ENCODE measurements around the gene HEBP2. TPM values are rescaled to one million over a fixed set of nuclear protein-coding genes. Genes with fewer than 3 reads are reported as not detected.

Gene HEBP2
- total and polyA plus RNA-seq, 2 donors (not counting 3 experiments of a cell fraction or from before 2014, with no cell fraction given): 22.5 to 75.3 TPM

DNA sequence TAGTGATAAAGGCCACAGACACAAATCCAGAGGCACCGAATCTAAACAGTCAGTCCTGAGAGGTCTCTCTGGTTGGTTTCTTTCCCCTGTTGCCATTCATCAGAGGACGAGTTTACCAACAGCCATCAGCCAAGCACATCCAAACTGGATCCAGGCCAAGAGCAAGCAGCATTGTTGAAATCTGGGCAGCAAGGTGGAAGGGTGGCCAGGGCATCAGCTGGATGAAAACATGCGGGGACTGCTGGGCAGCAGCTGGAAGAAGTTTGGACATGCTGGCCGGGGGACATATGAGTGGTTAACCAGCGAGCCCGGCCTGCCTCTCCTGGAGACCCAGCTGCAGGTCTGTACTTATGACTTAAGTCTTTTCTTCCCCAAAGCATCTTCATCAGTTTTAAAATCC lies 26.2 kb upstream of the HEBP2 start, which contains the start of gene SMIM28:
SMIM28 (plus strand) TSS at position 62 of the 400 bp plus-strand sequence; CDS start at position 230, 168 bp downstream.
- Histone ChIP-seq H4K20me1 (replicated peaks; ENCODE audit: control insufficient read depth, extremely low read depth, insufficient read depth, low read length) (no peaks in the 10 kb centered on the region), H3K9me3 (replicated peaks; ENCODE audit: control insufficient read depth, insufficient read depth, low read length) (no peaks in the 10 kb centered on the region), H2AFZ (ENCODE audit: low read depth, low read length) (no peak within 1 kb of the TSS), H3K9me1 (replicated peaks; ENCODE audit: control insufficient read depth, extremely low read depth, insufficient read depth, low read length) (no peaks in the 10 kb centered on the region), H3K4me1 (ENCODE audit: control insufficient read depth, extremely low read depth, insufficient read depth, low read length) (peaks cover 4% of the 10 kb centered on the region), H3K9ac (replicated peaks; ENCODE audit: extremely low read depth, insufficient read depth, low read length) (no peak within 1 kb of the TSS), H3K79me2 (ENCODE audit: control insufficient read depth, insufficient read depth, low read length) (no peaks in the 10 kb centered on the region), H3K4me2 (ENCODE audit: insufficient read depth, low read length) (no peak within 1 kb of the TSS), H3K27me3 (ENCODE audit: control insufficient read depth in 2 of 2, insufficient read depth in 2 of 2, low read length in 2 of 2) (no peaks in the 10 kb centered on the region), H3K36me3 (ENCODE audit: control insufficient read depth in 2 of 2, extremely low read depth in 1 of 2, insufficient read depth in 2 of 2, low read length in 2 of 2) (no peaks in the 10 kb centered on the region), H3K4me3 (replicated peaks in 1 of 3; ENCODE audit: insufficient read depth in 1 of 3, low read depth in 1 of 3, low read length in 3 of 3) (no peak within 1 kb of the TSS), H3K27ac (ENCODE audit: insufficient read depth, low read depth, low read length) (no peak within 1 kb of the TSS)
- dilution Hi-C loops (cut with MboI; ENCODE audit: extremely low pct_ligation_motif_present, low sequenced_read_pairs) (no loop called here), intact Hi-C loops (cut with micrococcal nuclease) (no loop called here)
- no peak for DNase-seq (ENCODE audit: low read depth, low spot score)
- BruUV-seq (replicated peaks): no TSS peak
- no peak for FAIRE-seq
- ChIA-PET CTCF (interaction anchor here (1.1 to 1.3 kb wide), 2 partner anchors 11 to 25 kb away, joined by 3 read pairs; no protein-coding TSS in a partner anchor), POLR2A (no interaction called here)
- TF ChIP-seq, protein P1, sequence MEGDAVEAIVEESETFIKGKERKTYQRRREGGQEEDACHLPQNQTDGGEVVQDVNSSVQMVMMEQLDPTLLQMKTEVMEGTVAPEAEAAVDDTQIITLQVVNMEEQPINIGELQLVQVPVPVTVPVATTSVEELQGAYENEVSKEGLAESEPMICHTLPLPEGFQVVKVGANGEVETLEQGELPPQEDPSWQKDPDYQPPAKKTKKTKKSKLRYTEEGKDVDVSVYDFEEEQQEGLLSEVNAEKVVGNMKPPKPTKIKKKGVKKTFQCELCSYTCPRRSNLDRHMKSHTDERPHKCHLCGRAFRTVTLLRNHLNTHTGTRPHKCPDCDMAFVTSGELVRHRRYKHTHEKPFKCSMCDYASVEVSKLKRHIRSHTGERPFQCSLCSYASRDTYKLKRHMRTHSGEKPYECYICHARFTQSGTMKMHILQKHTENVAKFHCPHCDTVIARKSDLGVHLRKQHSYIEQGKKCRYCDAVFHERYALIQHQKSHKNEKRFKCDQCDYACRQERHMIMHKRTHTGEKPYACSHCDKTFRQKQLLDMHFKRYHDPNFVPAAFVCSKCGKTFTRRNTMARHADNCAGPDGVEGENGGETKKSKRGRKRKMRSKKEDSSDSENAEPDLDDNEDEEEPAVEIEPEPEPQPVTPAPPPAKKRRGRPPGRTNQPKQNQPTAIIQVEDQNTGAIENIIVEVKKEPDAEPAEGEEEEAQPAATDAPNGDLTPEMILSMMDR (IDR thresholded peaks at IDR 0.05; ENCODE audit: extremely low read depth in 1 of 2, insufficient read depth in 1 of 2, low read depth in 1 of 2, low read length in 2 of 2): no peak
- TF ChIP-seq EZH2 (IDR thresholded peaks at IDR 0.05; ENCODE audit: borderline replicate concordance, low read depth, low read length, severe bottlenecking) (no peak), MYC (IDR thresholded peaks at IDR 0.05; ENCODE audit: low read depth, low read length) (no peak), GATA2 (IDR thresholded peaks at IDR 0.05; ENCODE audit: insufficient read depth, insufficient read length, low read depth, low read length) (no peak), JUN (IDR thresholded peaks at IDR 0.05; ENCODE audit: borderline replicate concordance, insufficient read depth, insufficient read length, low read depth) (no peak), POLR2AphosphoS5 (IDR thresholded peaks at IDR 0.05; ENCODE audit: insufficient read depth, low read depth, low read length) (no peak), FOS (IDR thresholded peaks at IDR 0.05; ENCODE audit: borderline replicate concordance, insufficient read depth, low read length) (no peak), POLR2A (IDR thresholded peaks at IDR 0.05; ENCODE audit: low read depth, low read length) (no peak)
- TF ChIP-seq, protein P2, sequence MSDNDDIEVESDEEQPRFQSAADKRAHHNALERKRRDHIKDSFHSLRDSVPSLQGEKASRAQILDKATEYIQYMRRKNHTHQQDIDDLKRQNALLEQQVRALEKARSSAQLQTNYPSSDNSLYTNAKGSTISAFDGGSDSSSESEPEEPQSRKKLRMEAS (IDR thresholded peaks at IDR 0.05; ENCODE audit: insufficient read depth, insufficient read length): no peak

Measured in endothelial cell of umbilical vein (primary cell).